ENCODE measurements around the gene INHBB.

Gene INHBB

DNA sequence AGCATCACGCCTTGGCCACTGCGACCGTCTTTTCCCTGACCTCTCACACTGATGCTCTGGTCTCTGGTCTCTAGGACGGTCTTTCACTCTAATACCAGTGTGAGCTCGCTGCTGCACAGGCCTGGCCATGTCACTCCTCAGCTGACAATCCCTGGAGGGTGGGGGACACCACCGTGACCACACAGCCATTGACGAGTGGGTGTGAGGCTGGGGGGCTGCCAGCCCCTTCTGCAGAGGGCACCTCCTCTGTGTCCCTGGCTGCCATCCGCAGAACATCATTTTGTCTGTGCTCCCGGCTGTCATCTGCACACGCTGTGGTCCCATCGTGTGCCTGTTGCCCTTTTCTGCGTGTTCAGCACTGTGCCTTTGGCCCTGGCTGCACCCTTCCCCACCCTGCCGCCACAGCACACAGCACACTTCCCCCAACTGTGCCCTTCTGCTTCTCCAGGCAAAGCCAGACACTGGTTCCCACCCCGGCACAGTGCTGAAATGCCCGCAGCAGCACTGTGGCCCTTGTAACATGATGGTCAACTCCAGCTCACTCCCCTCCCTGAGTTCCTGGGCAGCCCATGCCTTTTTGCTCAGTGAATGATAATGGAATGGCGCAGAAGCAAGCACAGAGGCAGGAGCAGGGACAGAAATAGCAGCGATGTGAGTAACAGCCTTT lies 30.4 kb upstream of the INHBB start:
- H3K4me3 ChIP-seq (ENCODE audit: low read depth, low read length) = no peak overlapping the region
- no peak for DNase-seq (ENCODE audit: low read depth)
- TF ChIP-seq CTCF (IDR thresholded peaks at IDR 0.05; ENCODE audit: control insufficient read depth, extremely low read depth, insufficient read depth) = no peak

- no peak overlapping the region for H3K4me3 ChIP-seq (ENCODE audit: low read depth, low read length)
- no peak for DNase-seq (ENCODE audit: low read depth)
- no peak for TF ChIP-seq CTCF (IDR thresholded peaks at IDR 0.05; ENCODE audit: control insufficient read depth, extremely low read depth, insufficient read depth)
These were observed 29.9 kb upstream of the INHBB start for GRCh38 chr2:120316071-120316470.

DNA sequence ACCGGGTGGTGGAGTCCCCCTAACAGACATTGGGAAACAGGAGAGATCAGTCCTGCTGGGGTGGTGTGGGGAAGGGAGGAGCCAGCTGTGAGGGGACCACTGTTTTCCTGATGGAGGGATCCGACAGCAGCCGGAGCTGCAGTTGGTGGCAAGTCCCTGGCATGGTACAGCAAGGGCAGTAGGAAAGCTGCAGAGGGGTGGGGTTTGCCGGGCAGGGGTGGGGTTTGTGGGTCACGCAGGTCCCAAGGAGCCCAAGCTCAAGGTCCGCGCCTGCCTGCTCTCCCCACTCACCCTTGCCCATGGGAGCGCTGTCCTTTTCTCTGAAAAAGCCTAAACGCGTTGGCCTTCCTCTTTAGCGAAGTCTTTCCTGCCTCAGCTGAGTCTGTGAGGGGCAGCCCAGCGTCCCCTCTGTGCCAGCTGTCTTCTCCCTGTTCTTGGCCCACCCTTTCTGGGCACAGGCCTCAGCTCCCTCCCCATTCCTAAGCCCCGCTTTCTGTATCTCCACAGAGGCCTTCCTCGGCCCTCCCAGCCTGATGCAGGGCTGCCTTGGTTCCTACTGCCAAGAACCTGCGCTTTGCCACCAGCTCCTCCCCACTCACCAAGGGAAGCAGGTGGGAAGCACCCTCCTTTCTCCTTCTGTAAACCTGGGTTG lies 29.3 kb upstream of the INHBB start:
- no peak overlapping the region for H3K4me3 ChIP-seq (ENCODE audit: low read depth, low read length)
- DNase-seq (ENCODE audit: low read depth) = no peak
- no peak for TF ChIP-seq CTCF (IDR thresholded peaks at IDR 0.05; ENCODE audit: control insufficient read depth, extremely low read depth, insufficient read depth)

GRCh38 chr2:120317180-120317533 lies 28.8 kb upstream of the INHBB start:
- no peak for DNase-seq (ENCODE audit: low read depth)
- no peak for TF ChIP-seq CTCF (IDR thresholded peaks at IDR 0.05; ENCODE audit: control insufficient read depth, extremely low read depth, insufficient read depth)
- no peak overlapping the region for H3K4me3 ChIP-seq (ENCODE audit: low read depth, low read length)

- DNase-seq (ENCODE audit: low read depth) = no peak
- H3K4me3 ChIP-seq (ENCODE audit: low read depth, low read length) = no peak overlapping the region
- no peak for TF ChIP-seq CTCF (IDR thresholded peaks at IDR 0.05; ENCODE audit: control insufficient read depth, extremely low read depth, insufficient read depth)
These were observed 28.0 kb upstream of the INHBB start for GRCh38 chr2:120317916-120318315.

DNA sequence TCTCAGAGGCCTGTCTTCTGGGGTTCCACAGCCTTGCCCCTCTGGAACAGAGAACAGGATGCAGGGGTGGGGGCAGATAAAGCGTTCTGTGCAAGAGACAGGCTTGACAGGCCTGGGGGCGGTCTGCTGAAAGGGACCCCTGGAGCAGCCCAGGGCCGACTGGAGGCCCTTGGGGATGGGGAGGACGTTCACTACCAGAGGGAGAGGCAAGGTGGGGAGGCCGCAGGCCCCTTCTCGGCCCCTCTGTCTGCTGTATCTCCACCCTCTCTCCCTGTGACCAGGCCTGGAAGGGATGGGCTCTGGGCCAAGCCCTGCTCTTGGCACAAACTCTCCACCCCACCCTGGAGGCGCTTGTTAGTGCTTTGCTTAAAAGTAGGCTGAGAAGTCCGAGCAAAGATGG lies 27.3 kb upstream of the INHBB start:
- no peak overlapping the region for H3K4me3 ChIP-seq (ENCODE audit: low read depth, low read length)
- no peak for DNase-seq (ENCODE audit: low read depth)
- no peak for TF ChIP-seq CTCF (IDR thresholded peaks at IDR 0.05; ENCODE audit: control insufficient read depth, extremely low read depth, insufficient read depth)

DNA sequence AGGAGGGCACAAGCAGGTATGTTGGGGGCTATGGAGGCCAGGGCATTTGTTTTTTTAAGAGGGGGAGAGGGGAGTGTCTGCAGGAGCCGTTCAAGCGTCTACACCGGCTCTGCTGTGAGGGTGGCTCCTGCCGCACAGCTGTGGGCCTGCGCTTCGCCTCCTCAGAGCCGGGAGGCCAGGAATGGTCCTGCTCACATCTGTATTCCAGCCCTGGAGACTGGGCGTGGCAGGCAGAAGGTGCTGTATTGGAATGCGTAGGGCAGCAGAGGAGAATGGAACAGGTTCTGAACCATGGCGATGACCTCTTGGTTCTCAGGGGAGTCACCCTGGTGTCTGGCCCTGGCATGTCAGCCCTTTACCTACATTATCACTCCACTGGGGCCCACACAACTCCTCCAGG lies 26.8 kb upstream of the INHBB start:
- TF ChIP-seq CTCF (IDR thresholded peaks at IDR 0.05; ENCODE audit: control insufficient read depth, extremely low read depth, insufficient read depth) = no peak

More for the DNA sequence above, 26.8 kb upstream of the INHBB start:
- DNase-seq (ENCODE audit: low read depth) = no peak
- no peak overlapping the region for H3K4me3 ChIP-seq (ENCODE audit: low read depth, low read length)

Measured in LNCaP clone FGC (cell line).